ENCODE measurements around the gene KLK12. TPM values are rescaled to one million over a fixed set of nuclear protein-coding genes. Genes with fewer than 3 reads are reported as not detected.

The KLK12 gene
- total RNA-seq, 1 experiment from 2014 or later = not detected

DNA sequence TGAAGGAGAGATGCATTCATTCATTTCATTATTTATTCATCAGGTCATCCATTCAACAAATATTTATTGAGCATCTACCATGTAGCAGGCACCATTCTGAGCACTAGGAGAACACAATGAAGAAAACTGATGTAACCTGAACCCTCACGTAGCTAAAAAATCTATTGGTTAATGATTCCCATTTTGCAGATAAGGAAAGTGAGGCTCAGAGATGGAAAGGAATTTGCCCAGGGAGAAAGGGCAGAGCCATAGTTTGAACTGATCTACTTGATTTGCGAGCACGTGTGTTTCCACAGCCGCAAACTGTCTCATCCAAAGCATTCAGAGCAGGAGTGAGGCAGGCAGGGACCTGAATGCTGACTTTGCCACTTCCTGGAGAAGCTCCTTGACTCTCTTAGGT is 36.1 kb downstream of the KLK12 start:
- Histone ChIP-seq H3K9me3 (ENCODE audit: low read length) (no peaks in the 10 kb centered on the region), H2AFZ (ENCODE audit: low read length) (no peak overlapping the region), H3K9ac (ENCODE audit: low read length) (no peak overlapping the region), H3K36me3 (ENCODE audit: low read depth, low read length) (no peaks in the 10 kb centered on the region), H3K4me2 (ENCODE audit: low read length) (no peak overlapping the region), H3K9me2 (replicated peaks; ENCODE audit: low read length) (no peaks in the 10 kb centered on the region), H3K27ac (ENCODE audit: low read length) (no peak overlapping the region), H3K4me3 (ENCODE audit: low read length) (no peak overlapping the region), H3K4me1 (ENCODE audit: insufficient read depth, low read length) (peaks cover 11% of the 10 kb centered on the region), H3F3A (ENCODE audit: low read length, unreplicated experiment) (no peaks in the 10 kb centered on the region), H3K79me2 (ENCODE audit: low read length) (no peaks in the 10 kb centered on the region), H3K27me3 (ENCODE audit: low read length) (peaks cover 3% of the 10 kb centered on the region; the same call in 1 of the 2 replicates), H4K20me1 (ENCODE audit: low read length) (no peaks in the 10 kb centered on the region)
- no TSS peak for BruUV-seq (replicated peaks)
- ChIA-PET CTCF (no interaction called here), POLR2A (ENCODE audit: unreplicated experiment) (no interaction called here)
- DNase-seq = no peak
- ATAC-seq = no peak
- TF ChIP-seq EZH2phosphoT487 (IDR thresholded peaks at IDR 0.05; ENCODE audit: borderline replicate concordance, low read length) (no peak), EZH2 (IDR thresholded peaks at IDR 0.05; ENCODE audit: low read length, unreplicated experiment) (no peak)
- TF ChIP-seq, protein P1, sequence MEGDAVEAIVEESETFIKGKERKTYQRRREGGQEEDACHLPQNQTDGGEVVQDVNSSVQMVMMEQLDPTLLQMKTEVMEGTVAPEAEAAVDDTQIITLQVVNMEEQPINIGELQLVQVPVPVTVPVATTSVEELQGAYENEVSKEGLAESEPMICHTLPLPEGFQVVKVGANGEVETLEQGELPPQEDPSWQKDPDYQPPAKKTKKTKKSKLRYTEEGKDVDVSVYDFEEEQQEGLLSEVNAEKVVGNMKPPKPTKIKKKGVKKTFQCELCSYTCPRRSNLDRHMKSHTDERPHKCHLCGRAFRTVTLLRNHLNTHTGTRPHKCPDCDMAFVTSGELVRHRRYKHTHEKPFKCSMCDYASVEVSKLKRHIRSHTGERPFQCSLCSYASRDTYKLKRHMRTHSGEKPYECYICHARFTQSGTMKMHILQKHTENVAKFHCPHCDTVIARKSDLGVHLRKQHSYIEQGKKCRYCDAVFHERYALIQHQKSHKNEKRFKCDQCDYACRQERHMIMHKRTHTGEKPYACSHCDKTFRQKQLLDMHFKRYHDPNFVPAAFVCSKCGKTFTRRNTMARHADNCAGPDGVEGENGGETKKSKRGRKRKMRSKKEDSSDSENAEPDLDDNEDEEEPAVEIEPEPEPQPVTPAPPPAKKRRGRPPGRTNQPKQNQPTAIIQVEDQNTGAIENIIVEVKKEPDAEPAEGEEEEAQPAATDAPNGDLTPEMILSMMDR (conservative IDR thresholded peaks at IDR 0.05; ENCODE audit: low read depth, low read length) = no peak
- intact Hi-C loops (cut with micrococcal nuclease) = no loop called here

DNA sequence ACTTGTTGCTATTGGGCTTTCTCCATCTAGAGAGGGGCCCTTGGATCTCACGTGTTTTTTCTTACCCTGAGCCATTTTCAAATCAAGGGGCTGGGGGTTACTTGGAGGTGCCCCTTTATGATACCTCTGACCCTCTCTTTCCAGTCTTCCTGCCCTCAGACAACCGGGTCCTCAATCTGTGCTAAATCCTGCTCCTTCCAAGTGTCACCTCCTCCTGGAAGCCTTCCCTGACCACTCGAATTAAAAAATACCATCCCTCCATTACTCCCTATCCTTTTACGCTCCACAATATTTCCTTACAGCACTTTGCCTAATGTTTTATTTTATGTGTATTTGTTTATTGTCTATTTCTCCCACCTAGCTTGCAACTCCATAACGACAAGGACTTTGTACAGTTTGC is 36.7 kb downstream of the KLK12 start:
- ATAC-seq (no peak), DNase-seq (no peak)
- Histone ChIP-seq H3K9me3 (ENCODE audit: low read length) (no peaks in the 10 kb centered on the region), H2AFZ (ENCODE audit: low read length) (no peak overlapping the region), H4K20me1 (ENCODE audit: low read length) (no peaks in the 10 kb centered on the region), H3K4me3 (ENCODE audit: low read length) (no peak overlapping the region), H3F3A (ENCODE audit: low read length, unreplicated experiment) (no peaks in the 10 kb centered on the region), H3K4me1 (ENCODE audit: insufficient read depth, low read length) (peaks cover 11% of the 10 kb centered on the region), H3K27ac (ENCODE audit: low read length) (no peak overlapping the region), H3K9ac (ENCODE audit: low read length) (no peak overlapping the region), H3K27me3 (ENCODE audit: low read length) (peaks cover 3% of the 10 kb centered on the region; the same call in 1 of the 2 replicates), H3K9me2 (replicated peaks; ENCODE audit: low read length) (no peaks in the 10 kb centered on the region), H3K36me3 (ENCODE audit: low read depth, low read length) (no peaks in the 10 kb centered on the region), H3K4me2 (ENCODE audit: low read length) (no peak overlapping the region), H3K79me2 (ENCODE audit: low read length) (no peaks in the 10 kb centered on the region)
- TF ChIP-seq EZH2 (IDR thresholded peaks at IDR 0.05; ENCODE audit: low read length, unreplicated experiment) (no peak), EZH2phosphoT487 (IDR thresholded peaks at IDR 0.05; ENCODE audit: borderline replicate concordance, low read length) (no peak)
- TF ChIP-seq, protein P1 (conservative IDR thresholded peaks at IDR 0.05; ENCODE audit: low read depth, low read length) = no peak
- intact Hi-C loops (cut with micrococcal nuclease) = no loop called here
- ChIA-PET POLR2A (ENCODE audit: unreplicated experiment) (no interaction called here), CTCF (no interaction called here)
- no TSS peak for BruUV-seq (replicated peaks)

DNA sequence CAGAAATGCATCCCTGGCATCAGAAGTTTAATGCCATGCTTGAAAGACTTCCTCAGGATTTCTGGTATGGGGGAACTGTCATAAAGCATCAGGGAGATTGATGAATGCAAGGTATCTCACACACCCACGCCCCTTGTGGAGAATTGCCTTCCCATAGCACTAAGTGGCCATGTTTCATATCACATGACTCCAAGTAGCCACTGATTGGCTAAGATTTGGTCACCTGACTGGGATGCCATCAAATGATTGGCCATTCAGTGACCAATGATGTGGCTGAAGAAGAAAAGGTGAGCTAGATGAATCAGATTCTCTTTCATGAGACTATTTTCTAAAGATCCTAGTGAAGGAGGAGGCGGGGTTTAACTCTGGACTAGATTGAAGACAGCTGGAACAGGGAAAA is 40.7 kb downstream of the KLK12 start:
- no peak for TF ChIP-seq EZH2phosphoT487 (IDR thresholded peaks at IDR 0.05; ENCODE audit: borderline replicate concordance, low read length)
- TF ChIP-seq, protein P1 (conservative IDR thresholded peaks at IDR 0.05; ENCODE audit: low read depth, low read length) = no peak
- no peak for TF ChIP-seq EZH2 (IDR thresholded peaks at IDR 0.05; ENCODE audit: low read length, unreplicated experiment)
- Histone ChIP-seq H2AFZ (ENCODE audit: low read length) (no peak overlapping the region), H3K9me3 (ENCODE audit: low read length) (no peaks in the 10 kb centered on the region), H3K9ac (ENCODE audit: low read length) (no peak overlapping the region), H4K20me1 (ENCODE audit: low read length) (no peaks in the 10 kb centered on the region), H3K79me2 (ENCODE audit: low read length) (no peaks in the 10 kb centered on the region), H3K36me3 (ENCODE audit: low read depth, low read length) (no peaks in the 10 kb centered on the region), H3K27me3 (ENCODE audit: low read length) (peaks cover 3% of the 10 kb centered on the region; the same call in 1 of the 2 replicates), H3K4me2 (ENCODE audit: low read length) (no peak overlapping the region), H3K4me3 (ENCODE audit: low read length) (no peak overlapping the region), H3K27ac (ENCODE audit: low read length) (no peak overlapping the region), H3K4me1 (ENCODE audit: insufficient read depth, low read length) (peaks cover 14% of the 10 kb centered on the region), H3F3A (ENCODE audit: low read length, unreplicated experiment) (no peaks in the 10 kb centered on the region), H3K9me2 (replicated peaks; ENCODE audit: low read length) (no peaks in the 10 kb centered on the region)
- no TSS peak for BruUV-seq (replicated peaks)
- ATAC-seq (no peak), DNase-seq (peak; percentile 47)
- CTCF ChIA-PET = no interaction called here
- intact Hi-C loops (cut with micrococcal nuclease) = no loop called here
- POLR2A ChIA-PET (ENCODE audit: unreplicated experiment) = no interaction called here
